GM08714 (cell line): ENCODE measurements around the gene ZPBP.

Experiments used
- H3K4me3 ChIP-seq: fragments of 200-500 bp; sonication (Bioruptor generic); 2 replicates; pipeline ENCODE4 v1.5.1; 2014; ENCODE audit warnings: mild to moderate bottlenecking, low read length, inconsistent platforms
- ZNF274 ChIP-seq: IDR thresholded peaks from 2 replicates; pipeline ENCODE4 v1.6.1; 2012; ENCODE audit warnings: mild to moderate bottlenecking, low read depth, low read length

Gene ZPBP

GRCh38 chr7:49937608-49938007, 155.4 kb downstream of the ZPBP start:
- no peak for TF ChIP-seq ZNF274
- H3K4me3 ChIP-seq: no peak overlapping the region

GRCh38 chr7:49931627-49932026, 161.4 kb downstream of the ZPBP start:
- TF ChIP-seq ZNF274: no peak
- no peak overlapping the region for H3K4me3 ChIP-seq

GRCh38 chr7:49928787-49929186, 164.3 kb downstream of the ZPBP start:
- H3K4me3 ChIP-seq: no peak overlapping the region
- no peak for TF ChIP-seq ZNF274

GRCh38 chr7:49927631-49928030, 165.4 kb downstream of the ZPBP start:
- TF ChIP-seq ZNF274: no peak
- H3K4me3 ChIP-seq: no peak overlapping the region

- TF ChIP-seq ZNF274: no peak
- H3K4me3 ChIP-seq: no peak overlapping the region
Observed at GRCh38 chr7:49926720-49927119, 166.3 kb downstream of the ZPBP start.

GRCh38 chr7:49911909-49912308, 181.1 kb downstream of the ZPBP start:
- no peak overlapping the region for H3K4me3 ChIP-seq
- TF ChIP-seq ZNF274: no peak

- no peak overlapping the region for H3K4me3 ChIP-seq
- TF ChIP-seq ZNF274: no peak
Observed at GRCh38 chr7:49894543-49894942, 198.5 kb downstream of the ZPBP start.

- no peak overlapping the region for H3K4me3 ChIP-seq
- no peak for TF ChIP-seq ZNF274
Observed at GRCh38 chr7:49893131-49893530, 199.9 kb downstream of the ZPBP start.

- no peak for TF ChIP-seq ZNF274
- no peak overlapping the region for H3K4me3 ChIP-seq
Observed at GRCh38 chr7:49892481-49892880, 200.6 kb downstream of the ZPBP start.
